Endothelial cell of hepatic sinusoid (primary cell): ENCODE results near the gene KCNK7.

ENCODE experiments used
- in situ Hi-C: cut with HindIII; loops from 2 replicates; pipeline ENCODE4 v1.10.0; 2017; ENCODE audit warnings: low sequenced_read_pairs

KCNK7 gene, protein sequence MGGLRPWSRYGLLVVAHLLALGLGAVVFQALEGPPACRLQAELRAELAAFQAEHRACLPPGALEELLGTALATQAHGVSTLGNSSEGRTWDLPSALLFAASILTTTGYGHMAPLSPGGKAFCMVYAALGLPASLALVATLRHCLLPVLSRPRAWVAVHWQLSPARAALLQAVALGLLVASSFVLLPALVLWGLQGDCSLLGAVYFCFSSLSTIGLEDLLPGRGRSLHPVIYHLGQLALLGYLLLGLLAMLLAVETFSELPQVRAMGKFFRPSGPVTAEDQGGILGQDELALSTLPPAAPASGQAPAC

DNA sequence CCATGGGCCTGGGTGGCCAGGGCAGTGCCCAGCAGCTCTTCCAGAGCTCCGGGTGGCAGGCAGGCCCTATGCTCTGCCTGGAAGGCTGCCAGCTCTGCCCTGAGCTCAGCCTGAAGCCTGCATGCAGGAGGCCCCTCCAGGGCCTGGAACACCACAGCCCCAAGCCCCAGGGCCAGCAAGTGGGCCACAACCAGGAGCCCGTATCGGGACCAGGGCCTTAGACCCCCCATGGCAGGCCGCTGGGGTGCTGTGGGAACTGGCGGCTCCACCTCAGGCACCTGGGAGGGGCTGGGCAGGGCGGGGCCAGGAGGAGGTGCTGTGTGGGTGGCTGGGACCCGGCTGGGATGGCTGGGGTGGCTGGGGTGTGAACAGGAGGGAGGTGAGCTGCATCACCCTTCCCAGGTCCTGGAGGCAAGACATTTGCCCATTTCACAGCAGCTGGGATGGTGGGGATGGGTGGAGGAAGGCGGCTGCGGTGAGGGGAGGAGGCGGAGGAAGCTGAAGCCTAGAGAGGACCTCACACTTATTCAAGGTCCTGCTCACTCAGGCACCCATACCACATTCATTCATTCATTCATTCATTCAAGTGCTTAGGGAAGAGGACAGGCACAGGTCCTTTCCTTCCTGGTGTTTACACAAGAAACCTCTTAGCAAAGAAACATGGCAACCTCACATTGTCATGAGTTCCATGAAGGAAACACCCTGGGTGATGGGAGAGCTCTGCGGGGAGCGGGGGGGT, at the start of gene KCNK7:
Gene KCNK7 (minus strand): TSS at position 258 of the 739 bp plus-strand sequence. CDS start 28 bp downstream, at position 230.
- in situ Hi-C loops, result no loop called here

DNA sequence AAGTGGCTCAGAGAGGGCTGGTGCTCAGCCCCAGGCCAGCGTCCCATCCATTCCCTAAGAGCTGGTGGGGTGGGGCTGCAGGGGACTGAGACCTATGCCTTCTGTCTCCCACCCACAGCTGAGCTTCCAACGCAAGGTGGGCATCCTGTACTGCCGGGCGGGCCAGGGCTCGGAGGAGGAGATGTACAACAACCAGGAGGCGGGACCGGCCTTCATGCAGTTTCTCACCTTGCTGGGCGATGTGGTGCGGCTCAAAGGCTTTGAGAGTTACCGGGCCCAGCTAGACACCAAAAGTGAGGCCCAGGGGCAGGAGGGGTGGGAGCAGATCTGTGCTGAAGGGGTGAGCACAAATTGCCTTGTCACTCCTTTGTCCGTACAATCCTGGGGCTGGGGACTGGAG, 49.2 kb upstream of the KCNK7 start:
- in situ Hi-C loops, result no loop called here

- in situ Hi-C loops, result no loop called here
Observed at GRCh38 chr11:65643971-65644370, 48.4 kb upstream of the KCNK7 start.

DNA sequence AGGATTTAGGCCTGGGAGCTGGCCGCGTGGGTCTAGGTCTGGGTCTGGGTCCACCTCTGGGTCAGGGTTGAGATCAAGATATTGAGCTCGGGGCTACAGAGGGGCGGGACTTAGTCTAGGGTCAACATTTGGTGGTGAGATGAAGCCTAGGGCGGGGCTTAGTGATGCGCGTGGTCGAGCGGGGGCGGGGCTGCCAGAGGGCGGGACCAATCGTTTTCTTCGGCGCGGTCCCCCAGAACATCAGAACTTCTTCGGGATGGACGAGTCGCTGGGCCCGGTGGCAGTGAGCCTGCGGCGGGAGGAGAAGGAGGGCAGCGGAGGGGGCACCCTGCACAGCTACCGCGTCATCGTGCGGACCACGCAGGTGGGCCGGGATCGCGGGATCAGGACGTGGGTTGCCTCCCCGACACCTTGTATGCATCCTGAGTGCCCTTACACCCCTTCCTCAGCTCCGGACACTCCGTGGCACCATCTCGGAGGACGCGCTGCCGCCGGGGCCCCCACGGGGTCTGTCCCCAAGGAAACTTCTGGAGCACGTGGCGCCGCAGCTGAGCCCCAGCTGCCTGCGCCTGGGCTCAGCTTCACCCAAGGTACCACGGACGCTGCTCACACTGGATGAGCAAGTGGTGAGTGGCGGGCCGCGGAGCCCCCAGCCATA, 46.5 kb upstream of the KCNK7 start:
- in situ Hi-C loops, result no loop called here

DNA sequence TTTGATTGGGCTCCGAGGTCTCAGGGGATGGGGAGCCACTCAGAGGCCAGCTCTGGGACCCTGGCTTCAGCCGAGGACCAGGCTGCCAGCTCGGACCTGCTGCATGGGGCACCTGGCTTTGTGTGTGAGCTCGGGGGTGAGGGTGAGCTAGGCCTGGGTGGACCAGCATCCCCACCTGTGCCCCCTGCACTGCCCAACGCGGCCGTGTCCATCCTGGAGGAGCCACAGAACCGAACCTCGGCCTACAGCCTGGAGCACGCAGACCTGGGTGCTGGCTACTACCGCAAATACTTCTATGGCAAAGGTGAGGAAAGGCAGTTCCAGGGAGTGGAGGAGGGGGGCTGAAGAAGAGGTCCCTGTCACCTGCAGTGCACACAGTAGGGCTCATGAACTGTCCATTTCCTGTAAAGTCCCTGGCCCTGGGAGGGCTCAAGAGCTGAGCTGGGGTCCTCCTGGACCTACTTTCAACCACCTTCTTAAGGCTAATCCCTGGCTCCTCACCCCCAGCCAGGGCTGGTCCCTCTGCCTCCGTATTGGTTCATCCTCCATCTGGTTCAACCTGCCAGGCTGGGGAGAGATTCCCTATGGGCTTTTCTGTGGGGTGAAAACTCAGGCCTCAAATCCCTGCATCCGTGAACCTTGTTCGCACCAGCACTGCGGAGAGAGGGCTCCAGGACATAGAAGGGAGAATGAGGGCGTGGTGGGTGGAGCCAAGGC, 45.9 kb upstream of the KCNK7 start:
- in situ Hi-C loops, result no loop called here

GRCh38 chr11:65640483-65641296, 45.1 kb upstream of the KCNK7 start:
- in situ Hi-C loops, result no loop called here

DNA sequence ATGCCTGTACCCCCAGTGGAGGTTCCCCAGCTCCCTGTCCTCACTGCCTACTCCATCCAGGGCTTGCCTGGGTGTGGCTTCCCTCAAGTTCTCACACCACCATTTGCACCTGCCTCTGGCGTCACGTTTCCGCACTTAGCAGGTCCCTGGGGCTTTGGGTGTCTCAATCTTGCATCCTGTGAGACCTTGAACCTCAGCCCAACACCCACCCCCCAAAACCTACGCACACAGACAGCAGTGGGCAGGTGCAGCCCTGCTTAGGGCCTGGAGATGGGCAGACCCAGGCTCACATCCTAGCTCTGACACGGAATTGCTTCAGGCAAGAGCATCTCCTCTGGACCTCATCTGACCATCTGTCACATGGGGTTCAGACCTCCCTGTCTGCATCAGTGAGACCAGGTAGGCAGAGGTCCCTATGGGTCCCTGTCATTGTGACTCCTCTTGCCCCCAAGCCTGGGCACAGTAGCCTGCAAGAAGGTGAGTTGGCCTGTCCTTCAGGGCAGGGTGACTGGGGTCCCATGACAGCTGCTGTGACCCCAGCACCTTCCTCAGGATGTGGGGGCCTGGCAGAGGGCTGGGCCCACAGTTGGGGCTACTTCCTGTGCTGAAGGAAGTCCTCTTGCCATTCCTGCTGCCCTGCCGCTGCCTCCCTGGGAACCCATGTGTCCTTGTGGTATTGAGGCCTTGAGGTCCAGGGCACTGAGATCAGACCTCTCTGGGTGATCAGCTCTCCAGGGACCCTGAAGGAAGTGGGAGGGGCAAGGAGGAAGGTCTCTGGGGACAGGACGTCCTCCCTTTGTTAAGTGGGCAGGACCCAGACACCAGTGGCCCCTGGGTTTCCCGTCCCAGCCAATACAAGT, 44.3 kb upstream of the KCNK7 start:
- in situ Hi-C loops, result loop anchor here (5.0 to 10.0 kb wide), 2 partner anchors 83 to 255 kb away; partner anchors contain the start of genes CCDC85B and LTBP3

GRCh38 chr11:65639228-65639597, 43.6 kb upstream of the KCNK7 start:
- in situ Hi-C loops, result loop anchor here (5.0 to 10.0 kb wide), 2 partner anchors 82 to 256 kb away; partner anchors contain the start of genes CCDC85B and LTBP3

DNA sequence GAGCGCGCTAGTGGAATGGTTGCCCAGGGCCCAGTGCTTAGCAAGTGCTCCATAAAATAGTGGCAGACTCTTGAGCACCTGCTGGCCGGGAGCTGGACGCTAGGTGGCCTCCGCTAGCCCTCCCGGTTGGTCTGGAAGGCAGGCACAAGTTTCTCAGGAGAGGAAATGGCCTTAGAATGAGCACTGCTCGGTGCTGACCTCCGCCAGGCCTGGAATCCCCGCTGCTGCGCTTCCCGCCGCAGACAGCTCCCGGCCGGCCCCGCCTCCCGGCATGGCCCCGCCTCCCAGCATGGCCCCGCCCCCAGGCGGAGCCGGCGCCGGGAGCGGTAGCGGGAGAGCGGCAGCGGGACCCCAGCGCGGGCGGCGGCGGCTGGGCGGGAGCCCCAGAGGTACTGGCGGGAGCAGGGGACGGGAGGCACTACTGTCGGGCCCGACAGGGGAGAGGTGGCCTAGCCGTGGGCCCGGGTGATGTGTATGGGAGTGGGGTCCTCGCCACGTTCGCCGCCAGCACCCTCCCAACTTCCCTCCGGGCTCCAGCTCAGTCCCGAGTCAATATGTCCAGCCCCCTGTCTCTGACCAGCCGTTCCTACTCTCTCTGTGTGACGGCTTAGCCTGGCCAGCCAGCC, 42.3 kb upstream of the KCNK7 start, which contains the start of gene SIPA1:
Gene SIPA1 (plus strand): TSS at position 308 of the 626 bp plus-strand sequence. CDS start 2,821 bp downstream, outside the sequence.
- in situ Hi-C loops, result loop anchor here (5.0 to 10.0 kb wide), 2 partner anchors 81 to 257 kb away; partner anchors contain the start of genes CCDC85B and LTBP3

DNA sequence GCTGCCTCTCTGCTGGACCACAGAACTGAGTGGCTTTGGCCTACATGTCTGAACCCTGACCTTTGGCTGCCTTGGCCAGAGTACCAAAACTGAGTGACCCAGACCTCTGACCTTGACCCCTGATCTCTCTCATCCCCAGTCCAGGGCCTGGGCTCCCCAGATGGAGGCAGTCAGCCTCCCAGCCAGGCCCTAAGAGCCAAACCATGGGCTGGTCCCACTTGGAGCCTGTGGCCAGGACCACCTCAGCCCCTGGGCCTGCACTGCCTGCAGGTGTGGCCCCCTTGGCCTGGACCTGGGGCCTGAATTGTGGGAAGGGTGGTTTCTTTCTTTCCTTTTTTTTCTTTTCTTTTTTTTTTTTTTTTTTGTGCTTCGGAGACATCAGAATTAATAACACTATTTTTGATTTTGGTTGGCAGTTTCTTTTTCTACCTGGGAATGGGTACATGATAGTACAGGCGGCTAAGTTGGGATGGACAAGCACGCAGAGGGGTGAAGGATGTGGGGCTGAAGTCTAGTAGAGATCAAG, 41.5 kb upstream of the KCNK7 start:
- in situ Hi-C loops, result loop anchor here (5.0 to 10.0 kb wide), 2 partner anchors 80 to 258 kb away; partner anchors contain the start of genes CCDC85B and LTBP3

- in situ Hi-C loops, result loop anchor here (5.0 to 10.0 kb wide), 2 partner anchors 79 to 258 kb away; partner anchors contain the start of genes CCDC85B and LTBP3
Observed at GRCh38 chr11:65636108-65637031, 40.8 kb upstream of the KCNK7 start.

- in situ Hi-C loops, result loop anchor here (5.0 to 10.0 kb wide), 2 partner anchors 78 to 260 kb away; partner anchors contain the start of genes CCDC85B and LTBP3
Observed at GRCh38 chr11:65634905-65635731, 39.5 kb upstream of the KCNK7 start.

- in situ Hi-C loops, result loop anchor here (10.0 kb wide), 1 partner anchor 260 kb away; the partner anchor contains the start of gene CCDC85B
Observed at GRCh38 chr11:65634440-65634839, 38.8 kb upstream of the KCNK7 start.

DNA sequence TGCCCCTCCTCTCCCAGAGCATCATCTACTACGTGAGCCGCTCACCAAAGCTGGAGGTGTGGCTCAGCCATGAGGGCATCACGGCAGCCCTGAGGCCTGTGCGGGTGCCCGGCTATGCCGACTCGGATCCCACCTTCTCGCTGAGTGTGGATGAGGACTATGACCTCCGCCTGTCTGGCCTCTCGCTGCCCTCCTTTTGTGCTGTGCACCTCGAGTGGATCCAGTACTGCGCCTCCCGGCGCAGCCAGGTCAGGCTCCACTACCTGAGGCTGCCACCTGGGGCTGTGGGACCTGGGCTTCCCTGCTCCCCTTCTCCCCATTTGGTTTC, 38.5 kb upstream of the KCNK7 start:
- in situ Hi-C loops, result loop anchor here (10.0 kb wide), 1 partner anchor 261 kb away; the partner anchor contains the start of gene CCDC85B

DNA sequence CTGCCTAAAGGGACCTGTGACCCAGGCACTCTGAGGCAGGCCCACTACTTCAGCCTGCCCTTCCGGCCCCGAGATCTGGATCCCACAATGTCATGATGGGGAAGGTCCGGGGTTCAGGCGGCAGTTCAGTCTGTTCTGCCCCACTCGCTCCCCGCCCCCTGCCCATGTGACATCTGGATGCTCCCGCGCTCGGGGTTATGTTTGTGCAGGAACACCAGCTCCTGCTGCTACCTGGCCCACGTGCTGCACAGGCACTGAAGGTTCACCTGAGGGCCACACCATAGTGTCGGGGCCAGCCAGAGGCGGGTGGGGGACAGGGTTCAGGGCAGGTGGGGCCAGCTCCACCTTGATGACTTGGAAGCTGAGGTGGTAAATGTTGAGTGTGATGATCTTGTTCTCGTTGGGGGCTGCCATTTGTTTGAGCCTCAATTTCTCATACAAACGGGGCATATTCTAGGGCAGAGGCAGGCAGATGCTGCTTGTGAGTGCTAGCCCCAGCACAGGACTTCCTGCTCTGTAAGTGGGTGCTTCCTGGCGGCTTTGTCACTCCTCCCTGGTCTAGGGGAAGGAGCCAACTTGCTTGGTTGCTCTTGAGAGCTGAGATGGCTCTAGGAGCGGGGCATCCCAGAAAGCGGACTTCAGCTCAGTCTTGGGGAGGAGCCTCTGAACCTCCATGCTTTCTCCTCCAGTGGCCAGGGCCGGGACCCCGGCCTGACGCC, 37.9 kb upstream of the KCNK7 start:
- in situ Hi-C loops, result loop anchor here (10.0 kb wide), 1 partner anchor 261 kb away; the partner anchor contains the start of gene CCDC85B
